Liver (tissue), 9 donors: ENCODE results near the gene KCNK7. TPM values are rescaled to one million over a fixed set of nuclear protein-coding genes. Genes with fewer than 3 reads are reported as not detected.

Source experiments
- DNase-seq: peaks from one replicate; pipeline ENCODE4 v3.0.0-alpha.2; 2017; ENCODE audit warnings: low spot score
- H3K27ac ChIP-seq, 2 donors: one replicate each; pipeline ENCODE4 v1.7.0; 2013; ENCODE audit warnings: inconsistent platforms in 2 of 2, low read length in 2 of 2, control low read depth in 1 of 2, low read depth in 1 of 2, mild to moderate bottlenecking in 1 of 2
- H3K27me3 ChIP-seq, 4 donors: one replicate each; pipeline versions ENCODE4 v1.6.1 to v1.7.0; 2013; ENCODE audit warnings: low read length in 3 of 4, inconsistent platforms in 1 of 4, mild to moderate bottlenecking in 1 of 4, moderate library complexity in 1 of 4; ENCODE audit not compliant: control insufficient read depth in 4 of 4, insufficient read depth in 4 of 4
- H3K36me3 ChIP-seq, 4 donors: one replicate each; pipeline versions ENCODE4 v1.6.1 to v1.7.0; 2013; ENCODE audit warnings: low read length in 3 of 4, mild to moderate bottlenecking in 3 of 4, low read depth in 1 of 4, moderate library complexity in 1 of 4; ENCODE audit not compliant: control insufficient read depth in 4 of 4, insufficient read depth in 3 of 4
- H3K4me1 ChIP-seq, 4 donors: one replicate each; pipeline versions ENCODE4 v1.6.1 to v1.7.0; 2013; ENCODE audit warnings: low read length in 3 of 4, mild to moderate bottlenecking in 3 of 4, moderate library complexity in 1 of 4; ENCODE audit not compliant: control insufficient read depth in 4 of 4, insufficient read depth in 4 of 4
- H3K4me3 ChIP-seq, 3 donors: one replicate each; pipeline versions ENCODE4 v1.6.1 to v1.7.0; 2013; ENCODE audit warnings: low read length in 3 of 3, control low read depth in 1 of 3, low read depth in 1 of 3, mild to moderate bottlenecking in 1 of 3
- H3K9ac ChIP-seq, 2 donors: one replicate each; pipeline ENCODE4 v1.7.0; 2013; ENCODE audit warnings: low read length in 2 of 2, mild to moderate bottlenecking in 2 of 2, moderate library complexity in 2 of 2, control low read depth in 1 of 2, low read depth in 1 of 2
- H3K9me3 ChIP-seq, 4 donors: one replicate each; pipeline versions ENCODE4 v1.6.1 to v1.7.0; 2013; ENCODE audit warnings: low read length in 3 of 4; ENCODE audit not compliant: control insufficient read depth in 4 of 4
- ATF3 ChIP-seq: IDR thresholded peaks from 2 replicates; pipeline ENCODE4 v1.6.1; 2016; ENCODE audit warnings: antibody characterized with exemption
- EGR1 ChIP-seq, 2 donors: IDR thresholded peaks; 2 replicates each; pipeline ENCODE4 v1.6.1; 2016 to 2018; ENCODE audit warnings: antibody characterized with exemption in 2 of 2, low read depth in 2 of 2
- FOXA1 ChIP-seq: IDR thresholded peaks from 2 replicates; pipeline ENCODE4 v1.6.1; 2016; ENCODE audit warnings: antibody characterized with exemption
- FOXA2 ChIP-seq: IDR thresholded peaks from 2 replicates; pipeline ENCODE4 v1.6.1; 2016; ENCODE audit warnings: antibody characterized with exemption
- GABPA ChIP-seq, 2 donors: IDR thresholded peaks in 1 of 2; conservative IDR thresholded peaks in 1 of 2; 2 replicates each; pipeline ENCODE4 v1.6.1; 2016; ENCODE audit warnings: antibody characterized with exemption in 2 of 2, mild to moderate bottlenecking in 1 of 2, moderate library complexity in 1 of 2
- HNF4A ChIP-seq, 2 donors: conservative IDR thresholded peaks; 2 replicates each; pipeline ENCODE4 v1.6.1; 2016; ENCODE audit warnings: antibody characterized with exemption in 2 of 2, mild to moderate bottlenecking in 2 of 2
- HNF4G ChIP-seq: IDR thresholded peaks from 2 replicates; pipeline ENCODE4 v1.6.1; 2016; ENCODE audit warnings: antibody characterized with exemption
- JUND ChIP-seq, 2 donors: IDR thresholded peaks; 2 replicates each; pipeline ENCODE4 v1.6.1; 2016; ENCODE audit warnings: antibody characterized with exemption in 2 of 2
- NR2F2 ChIP-seq: IDR thresholded peaks from 2 replicates; pipeline ENCODE4 v1.6.1; 2016; ENCODE audit warnings: antibody characterized with exemption
- RAD21 ChIP-seq, 2 donors: IDR thresholded peaks; 2 replicates each; pipeline ENCODE4 v1.6.1; 2016; ENCODE audit warnings: antibody characterized with exemption in 2 of 2, mild to moderate bottlenecking in 2 of 2
- RXRA ChIP-seq, 2 donors: IDR thresholded peaks; 2 replicates each; pipeline ENCODE4 v1.6.1; 2017 to 2018; ENCODE audit warnings: antibody characterized with exemption in 2 of 2, mild to moderate bottlenecking in 1 of 2
- SP1 ChIP-seq: IDR thresholded peaks from 2 replicates; pipeline ENCODE4 v1.6.1; 2018; ENCODE audit warnings: antibody characterized with exemption, mild to moderate bottlenecking
- TAF1 ChIP-seq: conservative IDR thresholded peaks from 2 replicates; pipeline ENCODE4 v1.6.1; 2016; ENCODE audit warnings: antibody characterized with exemption, mild to moderate bottlenecking
- YY1 ChIP-seq: IDR thresholded peaks from 2 replicates; pipeline ENCODE4 v1.6.1; 2016; ENCODE audit warnings: antibody characterized with exemption, mild to moderate bottlenecking
- ZBTB33 ChIP-seq: IDR thresholded peaks from 2 replicates; pipeline ENCODE4 v1.6.1; 2016; ENCODE audit warnings: antibody characterized with exemption
- WGBS: extraction: QIAGEN DNeasy Blood & Tissue Kit; methylation state at CpG from one replicate; pipeline ENCODE4 v1.1.7; 2013; 5-methylcytosine and 5-hydroxymethylcytosine counted together
- polyA plus RNA-seq, 2 donors: library from polyadenylated mRNA; stranded (reverse) in 1 of 2; unstranded in 1 of 2; fragments of 200-250 nt in 1 of 2; fragments of >200 nt in 1 of 2; fragmentation: Nextera tagmentation in 1 of 2; extraction: Ambion mirVana in 1 of 2; gene quantifications; one replicate each; pipeline versions ENCODE4 v1.2.1 to v1.2.3, GENCODE V29; 2013 to 2015
- total RNA-seq, 2 donors: library from RNA; depleted of rRNA; stranded (reverse); fragments of >200 nt; gene quantifications; one replicate each; pipeline ENCODE4 v1.2.3, GENCODE V29; 2014
- TF ChIP-seq, protein P1 (sequence below): IDR thresholded peaks from 2 replicates; pipeline ENCODE4 v1.6.1; 2016; ENCODE audit warnings: antibody characterized with exemption, mild to moderate bottlenecking
- TF ChIP-seq, protein P2 (sequence below): fragments of 150-350 bp; IDR thresholded peaks from 2 replicates; pipeline ENCODE4 v1.5.1; 2017; ENCODE audit warnings: improper control_type of control experiment, low read depth, low read length; ENCODE audit not compliant: missing input control
- TF ChIP-seq, protein P3 (sequence below): IDR thresholded peaks from 2 replicates; pipeline ENCODE4 v1.6.1; 2016; ENCODE audit warnings: antibody characterized with exemption
- donor health status: healthy.
- donor health status: healthy.
- donor health status: healthy.
- donor health status: healthy.
- donor health status: healthy.

Gene KCNK7
- total and polyA plus RNA-seq, 4 donors: 0.14 to 0.32 (median 0.24) TPM

DNA sequence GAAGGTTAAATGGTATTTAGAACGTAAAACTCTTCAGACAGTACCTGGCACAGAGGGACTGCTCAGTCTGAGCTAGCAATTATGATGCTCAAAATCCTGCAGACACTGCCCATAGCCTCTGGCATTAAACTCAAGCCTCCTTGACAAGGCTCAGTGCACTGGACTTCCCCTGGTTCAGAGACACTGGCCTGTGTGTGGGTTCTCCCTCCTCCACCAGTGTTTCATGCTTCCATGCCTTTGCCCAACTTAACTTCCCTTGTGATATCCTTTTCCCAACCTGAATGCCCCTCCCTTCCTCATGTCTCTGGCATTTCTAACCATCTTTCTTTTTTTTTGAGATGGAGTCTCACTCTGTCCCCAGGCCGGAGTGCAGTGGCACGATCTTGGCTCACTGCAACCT lies 46.5 kb downstream of the KCNK7 start:
- Histone ChIP-seq H3K9me3 (no peaks in the 10 kb centered on the region), H3K27me3 (no peaks in the 10 kb centered on the region), H3K27ac (no peak overlapping the region), H3K9ac (no peak overlapping the region), H3K4me1 (peaks cover 4 to 50% (median 25%) of the 10 kb centered on the region in 4 donors), H3K4me3 (no peak overlapping the region), H3K36me3 (peaks cover 0 to 8% (median 0%) of the 10 kb centered on the region in 4 donors)
- TF ChIP-seq NR2F2: no peak
- no peak for TF ChIP-seq RXRA (IDR thresholded peaks at IDR 0.05)
- no peak for TF ChIP-seq RAD21 (IDR thresholded peaks at IDR 0.05)
- TF ChIP-seq YY1: no peak
- no peak for TF ChIP-seq SP1
- 95% methylated on average over 3 of the region's 3 CpGs for WGBS
- no peak for DNase-seq

DNA sequence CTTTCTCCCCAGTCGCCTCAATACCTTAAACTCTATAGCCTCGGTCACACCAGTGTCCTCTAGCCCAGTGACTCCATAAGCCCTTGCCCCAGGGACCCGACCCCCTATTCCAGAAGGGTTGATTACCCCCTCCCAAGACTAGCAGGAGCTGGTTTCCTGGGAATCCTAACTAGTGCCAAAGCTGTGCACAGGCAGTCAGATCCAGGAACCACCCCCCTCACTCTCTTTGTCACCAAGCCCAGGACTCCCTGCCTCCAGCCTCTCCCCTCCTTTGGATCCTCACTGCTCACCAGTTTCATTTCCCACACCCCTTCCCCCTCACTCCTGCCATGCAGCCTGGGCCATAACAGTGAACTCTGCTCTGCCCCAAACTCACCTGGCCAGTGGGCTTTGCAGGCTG lies 47.2 kb downstream of the KCNK7 start:
- Histone ChIP-seq H3K27me3 (no peaks in the 10 kb centered on the region), H3K27ac (no peak overlapping the region), H3K9ac (no peak overlapping the region), H3K9me3 (no peaks in the 10 kb centered on the region), H3K4me1 (peaks cover 4 to 50% (median 25%) of the 10 kb centered on the region in 4 donors), H3K36me3 (peaks cover 0 to 5% (median 0%) of the 10 kb centered on the region in 4 donors), H3K4me3 (no peak overlapping the region)
- TF ChIP-seq FOXA2: no peak
- TF ChIP-seq FOXA1: no peak
- no peak for TF ChIP-seq ATF3
- WGBS: 94% methylated on average over 3 of the region's 3 CpGs
- DNase-seq: no peak

GRCh38 chr11:65547446-65548125 lies 48.0 kb downstream of the KCNK7 start:
- Histone ChIP-seq H3K27ac (no peak overlapping the region), H3K36me3 (peaks cover 0 to 5% (median under 1%) of the 10 kb centered on the region in 4 donors), H3K9ac (no peak overlapping the region), H3K27me3 (no peaks in the 10 kb centered on the region), H3K4me1 (peaks cover 4 to 45% (median 24%) of the 10 kb centered on the region in 4 donors), H3K4me3 (no peak overlapping the region), H3K9me3 (no peaks in the 10 kb centered on the region)
- TF ChIP-seq ATF3: no peak
- TF ChIP-seq, protein P1, sequence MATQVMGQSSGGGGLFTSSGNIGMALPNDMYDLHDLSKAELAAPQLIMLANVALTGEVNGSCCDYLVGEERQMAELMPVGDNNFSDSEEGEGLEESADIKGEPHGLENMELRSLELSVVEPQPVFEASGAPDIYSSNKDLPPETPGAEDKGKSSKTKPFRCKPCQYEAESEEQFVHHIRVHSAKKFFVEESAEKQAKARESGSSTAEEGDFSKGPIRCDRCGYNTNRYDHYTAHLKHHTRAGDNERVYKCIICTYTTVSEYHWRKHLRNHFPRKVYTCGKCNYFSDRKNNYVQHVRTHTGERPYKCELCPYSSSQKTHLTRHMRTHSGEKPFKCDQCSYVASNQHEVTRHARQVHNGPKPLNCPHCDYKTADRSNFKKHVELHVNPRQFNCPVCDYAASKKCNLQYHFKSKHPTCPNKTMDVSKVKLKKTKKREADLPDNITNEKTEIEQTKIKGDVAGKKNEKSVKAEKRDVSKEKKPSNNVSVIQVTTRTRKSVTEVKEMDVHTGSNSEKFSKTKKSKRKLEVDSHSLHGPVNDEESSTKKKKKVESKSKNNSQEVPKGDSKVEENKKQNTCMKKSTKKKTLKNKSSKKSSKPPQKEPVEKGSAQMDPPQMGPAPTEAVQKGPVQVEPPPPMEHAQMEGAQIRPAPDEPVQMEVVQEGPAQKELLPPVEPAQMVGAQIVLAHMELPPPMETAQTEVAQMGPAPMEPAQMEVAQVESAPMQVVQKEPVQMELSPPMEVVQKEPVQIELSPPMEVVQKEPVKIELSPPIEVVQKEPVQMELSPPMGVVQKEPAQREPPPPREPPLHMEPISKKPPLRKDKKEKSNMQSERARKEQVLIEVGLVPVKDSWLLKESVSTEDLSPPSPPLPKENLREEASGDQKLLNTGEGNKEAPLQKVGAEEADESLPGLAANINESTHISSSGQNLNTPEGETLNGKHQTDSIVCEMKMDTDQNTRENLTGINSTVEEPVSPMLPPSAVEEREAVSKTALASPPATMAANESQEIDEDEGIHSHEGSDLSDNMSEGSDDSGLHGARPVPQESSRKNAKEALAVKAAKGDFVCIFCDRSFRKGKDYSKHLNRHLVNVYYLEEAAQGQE: no peak
- TF ChIP-seq FOXA1: no peak
- no peak for TF ChIP-seq ZBTB33
- TF ChIP-seq RXRA (IDR thresholded peaks at IDR 0.05): no peak
- TF ChIP-seq FOXA2: no peak
- TF ChIP-seq GABPA (IDR thresholded peaks at IDR 0.05 in 1 of 2, conservative IDR thresholded peaks at IDR 0.05 in 1 of 2): no peak
- no peak for TF ChIP-seq JUND (IDR thresholded peaks at IDR 0.05)
- no peak for TF ChIP-seq NR2F2
- no peak for TF ChIP-seq TAF1
- no peak for TF ChIP-seq RAD21 (IDR thresholded peaks at IDR 0.05)
- TF ChIP-seq SP1: no peak
- no peak for TF ChIP-seq YY1
- TF ChIP-seq, protein P2, sequence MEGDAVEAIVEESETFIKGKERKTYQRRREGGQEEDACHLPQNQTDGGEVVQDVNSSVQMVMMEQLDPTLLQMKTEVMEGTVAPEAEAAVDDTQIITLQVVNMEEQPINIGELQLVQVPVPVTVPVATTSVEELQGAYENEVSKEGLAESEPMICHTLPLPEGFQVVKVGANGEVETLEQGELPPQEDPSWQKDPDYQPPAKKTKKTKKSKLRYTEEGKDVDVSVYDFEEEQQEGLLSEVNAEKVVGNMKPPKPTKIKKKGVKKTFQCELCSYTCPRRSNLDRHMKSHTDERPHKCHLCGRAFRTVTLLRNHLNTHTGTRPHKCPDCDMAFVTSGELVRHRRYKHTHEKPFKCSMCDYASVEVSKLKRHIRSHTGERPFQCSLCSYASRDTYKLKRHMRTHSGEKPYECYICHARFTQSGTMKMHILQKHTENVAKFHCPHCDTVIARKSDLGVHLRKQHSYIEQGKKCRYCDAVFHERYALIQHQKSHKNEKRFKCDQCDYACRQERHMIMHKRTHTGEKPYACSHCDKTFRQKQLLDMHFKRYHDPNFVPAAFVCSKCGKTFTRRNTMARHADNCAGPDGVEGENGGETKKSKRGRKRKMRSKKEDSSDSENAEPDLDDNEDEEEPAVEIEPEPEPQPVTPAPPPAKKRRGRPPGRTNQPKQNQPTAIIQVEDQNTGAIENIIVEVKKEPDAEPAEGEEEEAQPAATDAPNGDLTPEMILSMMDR: no peak
- TF ChIP-seq EGR1 (IDR thresholded peaks at IDR 0.05; ENCODE audit: low read depth in 2 of 2): no peak
- TF ChIP-seq HNF4A (conservative IDR thresholded peaks at IDR 0.05): no peak
- TF ChIP-seq, protein P3, sequence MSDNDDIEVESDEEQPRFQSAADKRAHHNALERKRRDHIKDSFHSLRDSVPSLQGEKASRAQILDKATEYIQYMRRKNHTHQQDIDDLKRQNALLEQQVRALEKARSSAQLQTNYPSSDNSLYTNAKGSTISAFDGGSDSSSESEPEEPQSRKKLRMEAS: no peak
- no peak for TF ChIP-seq HNF4G
- WGBS: 86% methylated on average over 52 of the region's 52 CpGs
- no peak for DNase-seq
